GM12874 (cell line): Measurements from ENCODE around the gene VSNL1.

ENCODE experiments used
- CTCF ChIP-seq: IDR thresholded peaks from 2 replicates; pipeline ENCODE4 v1.5.1; 2011; ENCODE audit warnings: low read depth, mild to moderate bottlenecking, control low read depth, low read length, moderate library complexity; ENCODE audit not compliant: insufficient read depth

The VSNL1 gene

GRCh38 chr2:17543131-17543660, 2.7 kb downstream of the VSNL1 start:
- TF ChIP-seq CTCF = no peak

GRCh38 chr2:17543848-17544247, 3.4 kb downstream of the VSNL1 start:
- no peak for TF ChIP-seq CTCF

- TF ChIP-seq CTCF = no peak
Observed at GRCh38 chr2:17544256-17544655, 3.8 kb downstream of the VSNL1 start.

- TF ChIP-seq CTCF = no peak
Observed at GRCh38 chr2:17545680-17546613, 5.5 kb downstream of the VSNL1 start.

- TF ChIP-seq CTCF = no peak
Observed at GRCh38 chr2:17547237-17547636, 6.7 kb downstream of the VSNL1 start.

GRCh38 chr2:17547737-17548136, 7.2 kb downstream of the VSNL1 start:
- TF ChIP-seq CTCF = no peak

- TF ChIP-seq CTCF = no peak
Observed at GRCh38 chr2:17550907-17551306, 10.4 kb downstream of the VSNL1 start.
